Heart left ventricle (tissue), 16 donors: ENCODE results near the gene PTPRU. TPM values are rescaled to one million over a fixed set of nuclear protein-coding genes. Genes with fewer than 3 reads are reported as not detected.

Source experiments
- ATAC-seq, 4 donors: fragments of 200-7000 bp; cut with Tn5 transposase; one replicate each; pipeline ENCODE4 v1.9.1; 2020 to 2022; ENCODE audit warnings: moderate library complexity in 4 of 4, mild to moderate bottlenecking in 3 of 4, moderate number of reproducible peaks in 1 of 4
- DNase-seq, 5 donors: peaks; one replicate each; pipeline ENCODE4 v3.0.0-alpha.2; 2020
- H3K27ac ChIP-seq, 12 donors: fragments of 200-600 bp; sonication (generic) in 4 of 12; one replicate each; pipeline versions ENCODE4 v1.5.0 to v1.8.0; 2016 to 2022; ENCODE audit warnings: mild to moderate bottlenecking in 2 of 12
- H3K27me3 ChIP-seq, 9 donors: fragments of 200-600 bp; sonication (generic) in 2 of 9; one replicate each; pipeline versions ENCODE4 v1.5.1 to v1.8.0; 2016 to 2022; ENCODE audit warnings: mild to moderate bottlenecking in 3 of 9
- H3K36me3 ChIP-seq, 9 donors: fragments of 200-600 bp; sonication (generic) in 2 of 9; one replicate each; pipeline versions ENCODE4 v1.5.0 to v1.8.0; 2018 to 2022; ENCODE audit warnings: mild to moderate bottlenecking in 2 of 9
- H3K4me1 ChIP-seq, 12 donors: fragments of 200-600 bp; sonication (generic) in 4 of 12; one replicate each; pipeline versions ENCODE4 v1.5.0 to v1.8.0; 2016 to 2022; ENCODE audit warnings: mild to moderate bottlenecking in 3 of 12
- H3K4me3 ChIP-seq, 12 donors: fragments of 200-600 bp; sonication (generic) in 4 of 12; one replicate each; pipeline versions ENCODE4 v1.5.0 to v1.8.0; 2017 to 2022; ENCODE audit warnings: mild to moderate bottlenecking in 9 of 12, moderate library complexity in 4 of 12
- H3K9me3 ChIP-seq, 12 donors: fragments of 200-600 bp; sonication (generic) in 4 of 12; one replicate each; pipeline versions ENCODE4 v1.5.0 to v1.8.0; 2016 to 2022; ENCODE audit warnings: mild to moderate bottlenecking in 1 of 12
- POLR2A ChIP-seq, 2 donors: fragments of 450-650 bp; IDR thresholded peaks; one replicate each; pipeline ENCODE4 v1.6.1; 2017; ENCODE audit warnings: antibody characterized with exemption in 2 of 2, mild to moderate bottlenecking in 2 of 2, moderate library complexity in 2 of 2
- WGBS, 4 donors: extraction: QIAGEN DNeasy Blood & Tissue Kit in 2 of 4; methylation state at CpG; one replicate each; pipeline versions ENCODE4 v1.1.5 to v1.1.7; 2013 to 2018; 5-methylcytosine and 5-hydroxymethylcytosine counted together
- intact Hi-C, 10 donors: fragments of 100-400 bp; cut with DNase I; formaldehyde crosslinking; loops; one replicate each; pipeline versions ENCODE4 v1.11.1 to v1.14.2; 2022
- polyA plus RNA-seq, 2 donors: library from polyadenylated mRNA; stranded (reverse); fragments of 200-250 nt; gene quantifications; one replicate each; pipeline ENCODE4 v1.2.3, GENCODE V29; 2013
- total RNA-seq, 9 donors: library from RNA; depleted of rRNA in 2 of 9; stranded (reverse); fragments of >200 nt in 2 of 9; fragmentation: NEBNext Ultra II Directional in 3 of 9; extraction: Animal tissue kit (Norgen Biotek cat#: 25700) in 3 of 9; gene quantifications; one replicate each; pipeline versions ENCODE4 v1.1.0 to v1.2.4, GENCODE V29; 2016 to 2023
- TF ChIP-seq, protein P1 (sequence below), 12 donors: fragments of 200-600 bp; sonication (generic) in 4 of 12; IDR thresholded peaks; one replicate each; pipeline versions ENCODE4 v1.5.0 to v1.8.0; 2018 to 2022; ENCODE audit warnings: antibody characterized with exemption in 12 of 12, mild to moderate bottlenecking in 5 of 12
- donor health status: ischemic (EF 13 %, LVEDD 7.1; RV severe dilation, severe dysfunction).
- donor health status: healthy with polysubstance abuse.
- donor health status: DM: no; HTN: yes; CAD: no.
- donor health status: DM: no; HTN: no; CAD: no.
- donor health status: ischemic (EF 25% LVEDD 6.9; RV normal size, moderate dysfunction).
- donor health status: ischemic (EF 25% LVEDD 5.7; RV mildly dilated, moderate dysfunction).
- donor health status: healthy.
- donor health status: DM: yes; HTN: yes; CAD: no.
- donor health status: ischemic (EF 35%, LVEDD 5.7; RV mildly dilated, moderate dysfunction).
- donor health status: nonischemic (EF 11% LVEDD 7.7; RV severe dilation, severe dysfunction).
- donor health status: DM: yes; HTN: yes; CAD: no.
- donor health status: PGD.
- donor health status: ischemic (EF 29% LVEDD 5.4; RV normal size, mild dysfunction).
- donor health status: nonischemic (EF 23%, LVEDD 6.1; RV moderate dilation, normal function).

The PTPRU gene
- total and polyA plus RNA-seq, 11 donors, result 7.1 to 59.9 (median 16.2) TPM

DNA sequence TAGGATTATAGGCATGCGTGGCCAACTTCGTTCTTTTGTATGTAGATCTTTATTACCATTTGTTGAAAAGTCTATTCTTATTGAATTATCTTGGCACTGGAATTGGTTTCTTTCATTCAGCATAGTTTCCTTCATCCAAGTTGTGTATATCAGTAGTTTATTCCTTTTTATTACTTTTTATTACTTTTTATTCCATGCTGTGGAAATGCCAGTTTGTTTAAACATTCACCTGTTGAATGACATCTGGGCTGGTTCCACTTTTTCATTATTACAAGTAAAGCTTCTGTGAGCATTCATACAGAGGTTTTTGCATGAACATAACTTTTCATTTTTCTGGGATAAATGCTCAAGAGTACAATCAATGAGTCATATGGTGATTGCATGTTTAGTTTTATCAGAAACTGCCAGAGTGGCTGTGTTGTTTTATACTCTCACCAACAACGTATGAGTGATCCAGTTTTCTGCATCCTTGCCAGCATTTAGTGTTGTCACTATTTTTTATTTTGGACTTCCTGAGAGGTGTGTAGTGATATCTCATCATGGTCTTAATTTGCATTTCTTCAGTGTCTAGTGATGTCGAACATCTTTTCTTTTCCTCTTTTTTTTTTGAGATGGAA lies 28.6 kb downstream of the PTPRU start:
- intact Hi-C loops, result no loop called here
- DNase-seq, result no peak

DNA sequence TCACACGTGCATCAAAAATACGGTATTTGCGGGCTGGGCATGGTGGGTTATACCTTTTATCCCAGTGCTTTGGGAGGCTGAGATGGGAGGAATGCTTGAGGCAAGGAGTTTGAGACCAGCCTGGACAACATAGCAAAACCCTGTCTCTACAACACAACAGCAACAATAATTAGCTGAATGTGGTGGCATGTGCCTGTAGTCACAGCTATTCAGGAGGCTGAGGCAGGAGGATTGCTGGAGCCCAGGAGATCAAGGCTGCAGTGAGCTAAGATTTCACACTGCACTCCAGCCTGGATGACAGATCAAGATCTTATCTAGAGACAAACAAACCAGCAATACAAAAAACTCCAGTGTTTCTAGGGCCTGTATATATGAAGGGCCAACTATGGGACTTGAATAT lies 30.6 kb downstream of the PTPRU start:
- no peak overlapping the region for H3K4me3 ChIP-seq
- ATAC-seq (no peak), DNase-seq (no peak)
- no peaks in the 10 kb centered on the region for H3K36me3 ChIP-seq
- no peak overlapping the region for H3K27ac ChIP-seq
- H3K9me3 ChIP-seq, result no peaks in the 10 kb centered on the region
- TF ChIP-seq, protein P1, sequence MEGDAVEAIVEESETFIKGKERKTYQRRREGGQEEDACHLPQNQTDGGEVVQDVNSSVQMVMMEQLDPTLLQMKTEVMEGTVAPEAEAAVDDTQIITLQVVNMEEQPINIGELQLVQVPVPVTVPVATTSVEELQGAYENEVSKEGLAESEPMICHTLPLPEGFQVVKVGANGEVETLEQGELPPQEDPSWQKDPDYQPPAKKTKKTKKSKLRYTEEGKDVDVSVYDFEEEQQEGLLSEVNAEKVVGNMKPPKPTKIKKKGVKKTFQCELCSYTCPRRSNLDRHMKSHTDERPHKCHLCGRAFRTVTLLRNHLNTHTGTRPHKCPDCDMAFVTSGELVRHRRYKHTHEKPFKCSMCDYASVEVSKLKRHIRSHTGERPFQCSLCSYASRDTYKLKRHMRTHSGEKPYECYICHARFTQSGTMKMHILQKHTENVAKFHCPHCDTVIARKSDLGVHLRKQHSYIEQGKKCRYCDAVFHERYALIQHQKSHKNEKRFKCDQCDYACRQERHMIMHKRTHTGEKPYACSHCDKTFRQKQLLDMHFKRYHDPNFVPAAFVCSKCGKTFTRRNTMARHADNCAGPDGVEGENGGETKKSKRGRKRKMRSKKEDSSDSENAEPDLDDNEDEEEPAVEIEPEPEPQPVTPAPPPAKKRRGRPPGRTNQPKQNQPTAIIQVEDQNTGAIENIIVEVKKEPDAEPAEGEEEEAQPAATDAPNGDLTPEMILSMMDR (IDR thresholded peaks at IDR 0.05), result no peak
- no peak for TF ChIP-seq POLR2A (IDR thresholded peaks at IDR 0.05)
- WGBS, 4 donors, result 97 to 100% (median 98%) methylated on average over 3 of the region's 3 CpGs
- no peaks in the 10 kb centered on the region for H3K27me3 ChIP-seq
- peaks cover 0 to 15% (median 4%) of the 10 kb centered on the region in 12 donors for H3K4me1 ChIP-seq
- intact Hi-C loops, result no loop called here

More for the DNA sequence above, 28.6 kb downstream of the PTPRU start:
- H3K36me3 ChIP-seq, result no peaks in the 10 kb centered on the region
- no peaks in the 10 kb centered on the region for H3K9me3 ChIP-seq
- H3K4me3 ChIP-seq, result no peak overlapping the region
- no peak overlapping the region for H3K27ac ChIP-seq
- H3K4me1 ChIP-seq, result peaks cover 0 to 7% (median 0%) of the 10 kb centered on the region in 12 donors
- TF ChIP-seq, protein P1 (IDR thresholded peaks at IDR 0.05), result no peak
- no peak for TF ChIP-seq POLR2A (IDR thresholded peaks at IDR 0.05)
- WGBS, 4 donors, result 79 to 85% (median 81%) methylated on average over 4 of the region's 4 CpGs
- H3K27me3 ChIP-seq, result peaks cover 0 to 9% (median 0%) of the 10 kb centered on the region in 9 donors
- no peak for ATAC-seq

DNA sequence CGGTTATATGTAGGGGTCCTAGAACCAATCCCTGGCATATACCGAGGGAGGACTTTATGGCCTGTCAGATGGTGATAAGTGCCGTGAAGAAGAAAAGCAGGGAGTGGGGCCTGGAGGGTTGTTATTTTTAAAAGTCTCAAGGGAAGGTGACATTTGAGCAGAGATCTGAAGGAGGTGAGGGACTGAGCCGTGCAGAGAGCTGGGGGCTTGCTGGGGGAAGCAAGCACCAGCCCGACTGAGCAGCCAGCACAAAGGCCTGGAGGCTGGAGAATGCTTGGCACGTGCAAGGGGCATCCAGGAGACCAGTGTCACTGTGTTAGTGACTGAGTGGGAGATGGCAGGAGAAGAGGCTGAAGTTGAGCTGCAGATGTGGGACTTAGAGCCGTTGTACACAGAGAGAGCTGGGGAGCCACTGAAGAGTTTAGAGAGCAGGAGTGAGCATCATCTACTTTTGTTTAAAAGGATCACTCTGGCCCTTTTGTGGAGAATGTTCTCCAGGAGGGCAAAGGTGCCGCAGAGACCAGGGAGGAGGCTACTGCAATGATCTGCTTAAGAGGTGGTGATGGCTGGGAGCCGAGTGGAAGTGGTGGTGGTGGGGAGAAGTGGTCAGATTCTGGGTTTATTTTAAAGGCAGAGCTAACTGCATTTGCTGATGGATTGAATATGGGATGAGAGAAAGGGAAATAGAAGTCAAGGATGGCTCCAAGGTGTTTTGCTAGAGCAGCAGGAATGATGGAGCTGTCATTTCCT lies 31.2 kb downstream of the PTPRU start:
- no peak overlapping the region for H3K4me3 ChIP-seq

DNA sequence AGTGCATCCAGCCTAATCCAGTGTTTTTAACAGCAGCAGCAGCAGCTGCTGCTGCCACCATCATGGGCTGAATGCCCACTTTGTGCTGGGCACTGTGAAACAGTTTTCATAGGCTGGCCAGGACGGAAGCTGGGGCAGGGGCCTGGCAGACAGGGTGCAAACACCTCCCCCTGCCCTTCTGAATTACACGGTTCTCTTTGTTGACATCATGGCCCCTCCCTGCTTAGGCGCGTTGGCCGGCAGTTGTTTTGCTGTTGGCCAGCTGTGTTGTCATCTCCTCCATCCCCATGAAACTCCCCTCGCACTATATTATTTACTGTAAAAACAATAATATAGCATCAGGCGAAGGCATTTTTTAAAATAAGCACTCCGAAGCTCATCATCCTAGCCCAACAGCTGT lies 33.1 kb downstream of the PTPRU start:
- no peaks in the 10 kb centered on the region for H3K9me3 ChIP-seq
- H3K4me1 ChIP-seq, result peaks cover 0 to 19% (median 5%) of the 10 kb centered on the region in 12 donors
- TF ChIP-seq, protein P1 (IDR thresholded peaks at IDR 0.05), result no peak
- TF ChIP-seq POLR2A (IDR thresholded peaks at IDR 0.05), result no peak
- ATAC-seq, result no peak
- no peak for DNase-seq
- 72 to 79% (median 72%) methylated on average over 8 of the region's 8 CpGs for WGBS, 4 donors
- H3K36me3 ChIP-seq, result no peaks in the 10 kb centered on the region
- H3K4me3 ChIP-seq, result no peak overlapping the region
- no peak overlapping the region for H3K27ac ChIP-seq
- intact Hi-C loops, result no loop called here
- no peaks in the 10 kb centered on the region for H3K27me3 ChIP-seq

More for the DNA sequence above, 31.2 kb downstream of the PTPRU start:
- H3K27me3 ChIP-seq, result no peaks in the 10 kb centered on the region
- DNase-seq (no peak), ATAC-seq (no peak)
- TF ChIP-seq, protein P1 (IDR thresholded peaks at IDR 0.05), result no peak
- TF ChIP-seq POLR2A (IDR thresholded peaks at IDR 0.05), result no peak
- intact Hi-C loops, result no loop called here
- no peaks in the 10 kb centered on the region for H3K9me3 ChIP-seq
- no peaks in the 10 kb centered on the region for H3K36me3 ChIP-seq
- no peak overlapping the region for H3K27ac ChIP-seq
- peaks cover 0 to 19% (median 5%) of the 10 kb centered on the region in 12 donors for H3K4me1 ChIP-seq
- WGBS, 4 donors, result 75 to 81% (median 78%) methylated on average over 9 of the region's 9 CpGs
